Endothelial cell (in vitro differentiated cells): ENCODE data around the gene CIAO2B. TPM values are rescaled to one million over a fixed set of nuclear protein-coding genes. Genes with fewer than 3 reads are reported as not detected.
"Not testable (repeated sequence)": the region's sequence is repeated elsewhere in the genome, so short reads cannot be mapped to it uniquely, and the experiment has no call there.

Experiments
- DNase-seq: peaks from one replicate; pipeline ENCODE4 v3.0.0; 2021; ENCODE audit warnings: low spot score
- H3K27ac Mint-ChIP-seq: one replicate; pipeline ENCODE4 v1.8.0; 2021; ENCODE audit warnings: mixed read lengths, inconsistent platforms; ENCODE audit not compliant: unreplicated experiment
- H3K27me3 Mint-ChIP-seq: one replicate; pipeline ENCODE4 v1.8.0; 2021; ENCODE audit warnings: mild to moderate bottlenecking, moderate library complexity, mixed read lengths, inconsistent platforms; ENCODE audit not compliant: unreplicated experiment
- H3K36me3 Mint-ChIP-seq: one replicate; pipeline ENCODE4 v1.8.0; 2021; ENCODE audit warnings: mild to moderate bottlenecking, low read depth, mixed read lengths, inconsistent platforms; ENCODE audit not compliant: unreplicated experiment
- H3K4me1 Mint-ChIP-seq: one replicate; pipeline ENCODE4 v1.8.0; 2021; ENCODE audit warnings: mild to moderate bottlenecking, mixed read lengths, inconsistent platforms; ENCODE audit not compliant: unreplicated experiment
- H3K4me3 Mint-ChIP-seq: one replicate; pipeline ENCODE4 v1.8.0; 2021; ENCODE audit warnings: mild to moderate bottlenecking, mixed read lengths, inconsistent platforms; ENCODE audit not compliant: unreplicated experiment
- H3K9me3 Mint-ChIP-seq: one replicate; pipeline ENCODE4 v1.8.0; 2021; ENCODE audit warnings: mixed read lengths, inconsistent platforms; ENCODE audit not compliant: unreplicated experiment
- CTCF ChIP-seq: fragments of 200-600 bp; sonication (generic); IDR thresholded peaks from one replicate; pipeline ENCODE4 v1.5.0; 2021; ENCODE audit warnings: antibody characterized with exemption; ENCODE audit not compliant: unreplicated experiment
- total RNA-seq: library from RNA; stranded (reverse); fragmentation: NEBNext Ultra II Directional; extraction: Animal tissue kit (Norgen Biotek cat#: 25700); gene quantifications from one replicate; pipeline ENCODE4 v1.2.1, GENCODE V29; 2021; ENCODE audit not compliant: unreplicated experiment

Gene CIAO2B
- total RNA-seq, 1 donor from 2014 or later = 38.8 TPM

- Mint-ChIP-seq H3K4me1 (peaks cover 10% of the 10 kb centered on the region), H3K27me3 (peaks cover 11% of the 10 kb centered on the region), H3K36me3 (no peaks in the 10 kb centered on the region), H3K27ac (peak within 1 kb of the TSS; percentile 84), H3K4me3 (peak within 1 kb of the TSS; percentile 59), H3K9me3 (no peaks in the 10 kb centered on the region)
- peak; percentile 62 for TF ChIP-seq CTCF
- peak; percentile 83 for DNase-seq
These were observed 27.0 kb upstream of the CIAO2B start, which contains the start of gene CES3 for GRCh38 chr16:66961065-66961744. TSS of gene CES3 (plus strand) at chr16:66961266. CDS start at chr16:66961308, 42 bp downstream.

DNA sequence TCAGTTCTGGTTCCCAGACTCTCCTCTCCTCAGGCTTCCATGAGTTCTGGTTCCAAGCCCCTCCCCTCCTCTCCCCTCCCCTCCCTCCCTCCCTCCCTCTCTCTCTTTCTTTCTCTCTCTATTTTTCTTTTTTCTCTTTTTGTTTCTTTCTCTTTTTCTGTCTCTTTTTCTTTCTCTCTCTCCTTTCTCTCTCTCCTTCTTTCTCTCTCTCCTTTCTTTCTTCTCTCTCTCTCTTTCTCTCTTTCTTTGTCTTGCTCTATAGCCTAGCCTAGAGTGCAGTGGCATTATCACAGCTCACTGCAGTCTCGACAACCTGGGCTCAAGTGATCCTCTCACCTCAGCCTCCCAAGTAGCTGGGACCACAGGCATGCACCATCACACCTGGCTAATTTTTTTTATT lies 26.1 kb upstream of the CIAO2B start:
- no peak for DNase-seq
- Mint-ChIP-seq H3K27ac (no peak overlapping the region), H3K4me1 (peaks cover 10% of the 10 kb centered on the region), H3K27me3 (peaks cover 11% of the 10 kb centered on the region), H3K9me3 (no peaks in the 10 kb centered on the region), H3K4me3 (no peak overlapping the region), H3K36me3 (no peaks in the 10 kb centered on the region)
- TF ChIP-seq CTCF = no peak

GRCh38 chr16:66959704-66960161 lies 25.5 kb upstream of the CIAO2B start:
- Mint-ChIP-seq H3K27me3 (peaks cover 11% of the 10 kb centered on the region), H3K4me3 (no peak overlapping the region), H3K4me1 (peaks cover 10% of the 10 kb centered on the region), H3K36me3 (no peaks in the 10 kb centered on the region), H3K9me3 (no peaks in the 10 kb centered on the region), H3K27ac (no peak overlapping the region)
- DNase-seq = no peak
- no peak for TF ChIP-seq CTCF

DNA sequence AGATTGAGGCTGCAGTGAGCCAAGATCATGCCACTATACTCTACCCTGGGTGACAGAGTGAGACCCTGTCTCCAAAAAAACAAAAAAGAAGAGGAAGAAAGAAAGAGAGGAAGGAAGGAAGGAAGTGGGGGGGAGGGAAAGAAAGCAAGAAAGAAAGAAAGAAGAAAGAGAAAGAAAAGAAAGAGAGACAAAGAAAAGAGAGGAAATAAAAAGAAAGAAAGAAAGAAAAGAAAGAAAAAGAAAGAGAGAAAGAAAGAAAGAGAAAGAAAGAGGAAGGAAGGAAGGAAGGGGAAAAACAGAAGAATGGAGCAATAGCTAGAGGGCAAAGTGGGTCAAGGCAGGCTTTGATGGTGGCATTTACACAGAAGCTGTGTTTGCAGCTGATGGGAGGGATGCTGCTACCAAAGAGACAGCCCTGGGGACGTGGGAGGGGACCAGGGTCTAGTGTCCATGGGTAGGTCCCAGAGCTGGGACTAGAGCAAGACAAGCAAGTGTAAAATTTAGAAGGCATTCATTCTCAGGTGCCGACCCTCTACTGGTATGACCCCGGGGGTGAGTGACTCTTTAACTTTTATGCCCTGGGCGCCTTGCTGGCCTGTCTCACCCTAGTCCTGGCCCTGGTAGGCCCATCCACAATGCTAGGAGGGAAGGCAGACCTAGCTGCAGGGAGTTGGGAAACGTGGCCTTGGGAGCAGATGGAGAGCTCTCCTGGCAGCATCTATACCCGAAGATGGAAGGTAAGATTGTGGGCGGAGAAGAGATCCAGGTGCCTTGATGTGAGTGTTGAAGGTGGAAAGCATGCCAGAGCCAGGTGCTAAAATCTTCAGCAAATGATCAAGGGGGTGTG lies 24.9 kb upstream of the CIAO2B start:
- Mint-ChIP-seq H3K4me3 (peak overlapping the region; percentile 27), H3K4me1 (peaks cover 10% of the 10 kb centered on the region), H3K9me3 (no peaks in the 10 kb centered on the region), H3K27ac (no peak overlapping the region), H3K36me3 (no peaks in the 10 kb centered on the region), H3K27me3 (peaks cover 11% of the 10 kb centered on the region)
- TF ChIP-seq CTCF = no peak
- no peak for DNase-seq

- not testable (repeated sequence) for H3K9me3 Mint-ChIP-seq, H3K27ac Mint-ChIP-seq, H3K27me3 Mint-ChIP-seq, H3K36me3 Mint-ChIP-seq, DNase-seq, H3K4me3 Mint-ChIP-seq, H3K4me1 Mint-ChIP-seq
These were observed 21.9 kb upstream of the CIAO2B start for GRCh38 chr16:66956154-66956457.

DNA sequence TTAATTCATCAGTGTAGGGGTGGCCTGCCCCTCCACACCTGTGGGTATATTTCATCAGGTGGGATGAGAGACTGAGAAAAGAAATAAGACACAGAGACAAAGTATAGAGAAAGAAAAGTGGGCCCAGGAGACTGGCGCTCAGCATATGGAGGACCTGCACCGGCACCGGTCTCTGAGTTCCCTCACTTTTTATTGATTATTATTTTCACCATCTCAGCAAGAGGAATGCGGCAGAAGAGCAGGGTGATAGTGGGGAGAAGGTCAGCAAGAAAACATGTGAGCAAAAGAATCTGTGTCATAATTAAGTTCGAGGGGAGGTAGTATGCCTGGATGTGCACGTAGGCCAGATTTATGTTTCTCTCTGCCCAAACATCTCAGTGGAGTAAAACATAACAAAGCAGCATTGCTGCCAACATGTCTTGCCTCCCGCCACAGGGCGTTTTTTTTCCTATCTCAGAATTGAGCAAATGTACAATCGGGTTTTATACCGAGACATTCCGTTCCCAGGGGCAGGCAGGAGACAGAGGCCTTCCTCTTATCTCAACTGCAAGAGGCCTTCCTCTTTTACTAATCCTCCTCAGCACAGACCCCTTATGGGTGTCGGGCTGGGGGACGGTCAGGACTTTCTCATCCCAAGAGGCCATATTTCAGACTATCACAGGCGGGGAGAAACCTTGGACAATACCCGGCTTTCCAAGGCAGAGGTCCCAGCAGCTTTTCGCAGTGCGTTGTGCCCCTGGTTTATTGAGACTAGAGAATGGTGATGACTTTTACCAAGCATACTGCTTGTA lies 21.4 kb upstream of the CIAO2B start:
- not testable (repeated sequence) for DNase-seq, H3K9me3 Mint-ChIP-seq, H3K27ac Mint-ChIP-seq, H3K36me3 Mint-ChIP-seq, H3K4me1 Mint-ChIP-seq, H3K4me3 Mint-ChIP-seq, H3K27me3 Mint-ChIP-seq
